HG03139 (cell line): ENCODE measurements around the gene GLTP.

Source experiments
- ATAC-seq: cut with Tn5 transposase; IDR thresholded peaks from one replicate; pipeline ENCODE4 v1.9.1; 2021; ENCODE audit not compliant: unreplicated experiment

The GLTP gene

DNA sequence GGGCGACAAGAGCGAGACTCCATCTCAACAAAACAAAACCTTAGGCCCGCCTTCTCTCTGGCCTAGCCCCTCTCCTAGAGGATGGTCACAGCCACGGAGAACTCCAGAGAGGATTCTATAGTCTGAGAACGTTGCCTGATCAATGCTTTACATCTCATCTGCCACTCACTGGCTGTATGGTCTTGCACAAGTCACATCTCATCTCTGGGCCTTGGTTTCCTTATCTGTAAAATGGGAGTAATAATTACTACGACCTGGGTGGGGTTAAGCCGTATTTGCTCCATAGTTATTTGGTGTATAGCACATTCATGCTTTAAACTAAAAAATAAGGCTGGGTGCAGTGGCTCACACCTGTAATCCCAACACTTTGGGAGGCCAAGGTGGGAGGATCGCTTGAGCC lies 55.6 kb downstream of the GLTP start:
- ATAC-seq: no peak

GRCh38 chr12:109822951-109823411 lies 57.4 kb downstream of the GLTP start:
- ATAC-seq: no peak

- ATAC-seq: no peak
Measured at GRCh38 chr12:109822416-109822815, 57.9 kb downstream of the GLTP start.

- ATAC-seq: no peak
Measured at GRCh38 chr12:109821968-109822367, 58.4 kb downstream of the GLTP start.

GRCh38 chr12:109820816-109821381 lies 59.4 kb downstream of the GLTP start:
- no peak for ATAC-seq

DNA sequence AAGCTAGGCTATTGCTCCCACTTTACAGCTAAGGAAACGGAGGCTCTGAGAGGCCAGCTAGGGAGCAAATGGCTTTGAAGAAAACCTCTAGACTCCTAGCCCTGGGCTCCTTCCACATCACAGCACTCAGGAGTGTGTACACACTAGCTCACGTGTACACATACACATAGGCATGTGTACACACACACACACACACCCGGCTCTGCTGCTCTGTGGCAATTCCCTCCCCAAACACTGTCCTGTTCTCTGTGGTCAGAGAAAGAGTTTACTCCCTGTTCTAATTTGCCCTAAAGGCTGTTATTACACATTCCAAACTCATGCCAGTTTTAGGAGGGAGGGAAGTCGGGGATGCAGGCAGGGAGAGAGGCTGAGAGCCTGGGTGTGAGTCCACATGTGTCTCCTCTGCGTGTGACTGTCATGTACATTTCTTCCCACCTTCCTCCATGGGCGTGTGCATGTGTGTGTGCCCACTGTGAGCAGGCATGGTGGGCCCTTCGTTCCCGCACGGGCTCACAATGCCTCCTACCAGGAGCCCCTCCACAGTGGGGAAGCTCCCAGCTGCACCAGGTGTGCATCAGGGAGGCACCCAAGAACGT lies 61.3 kb downstream of the GLTP start:
- no peak for ATAC-seq

DNA sequence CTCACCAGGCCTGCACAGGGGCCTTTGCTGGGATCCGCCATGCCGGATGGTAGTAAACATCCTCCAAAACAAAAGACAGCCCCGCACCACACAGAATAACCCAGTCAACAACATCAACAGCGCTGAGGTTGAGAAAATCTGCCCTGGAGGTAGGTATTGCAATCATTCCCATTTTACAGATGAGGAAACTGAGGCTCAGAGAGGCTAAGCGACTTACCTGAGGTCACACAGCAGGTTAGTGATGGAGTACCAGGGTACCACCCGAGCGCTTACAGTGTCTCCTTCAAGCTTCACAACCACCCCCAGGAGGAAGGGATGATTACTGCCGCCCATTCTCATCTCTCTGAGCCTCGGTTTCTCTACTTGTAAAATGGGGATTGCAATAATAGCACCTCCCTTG lies 62.1 kb downstream of the GLTP start:
- no peak for ATAC-seq

GRCh38 chr12:109817627-109818231 lies 62.6 kb downstream of the GLTP start:
- no peak for ATAC-seq

DNA sequence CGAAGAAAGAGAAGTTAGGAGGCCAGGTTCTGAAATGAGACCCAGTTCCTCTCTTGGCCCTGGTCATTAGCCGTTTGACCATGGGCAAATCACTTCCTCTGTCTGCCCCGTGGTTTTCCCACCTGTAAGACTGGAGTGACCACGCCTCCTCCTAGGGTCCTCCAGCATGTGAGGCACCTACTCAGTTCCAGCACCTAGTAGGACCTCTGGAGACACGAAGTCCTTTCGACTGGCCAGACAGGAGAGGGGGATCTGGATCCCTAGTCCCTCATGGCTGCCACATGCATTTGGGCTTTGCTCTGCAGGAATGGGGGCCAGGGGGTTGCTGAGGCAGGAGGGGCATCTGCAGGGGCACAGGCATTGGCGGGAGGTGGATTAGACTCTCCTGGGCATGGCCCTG lies 63.5 kb downstream of the GLTP start:
- ATAC-seq: no peak

DNA sequence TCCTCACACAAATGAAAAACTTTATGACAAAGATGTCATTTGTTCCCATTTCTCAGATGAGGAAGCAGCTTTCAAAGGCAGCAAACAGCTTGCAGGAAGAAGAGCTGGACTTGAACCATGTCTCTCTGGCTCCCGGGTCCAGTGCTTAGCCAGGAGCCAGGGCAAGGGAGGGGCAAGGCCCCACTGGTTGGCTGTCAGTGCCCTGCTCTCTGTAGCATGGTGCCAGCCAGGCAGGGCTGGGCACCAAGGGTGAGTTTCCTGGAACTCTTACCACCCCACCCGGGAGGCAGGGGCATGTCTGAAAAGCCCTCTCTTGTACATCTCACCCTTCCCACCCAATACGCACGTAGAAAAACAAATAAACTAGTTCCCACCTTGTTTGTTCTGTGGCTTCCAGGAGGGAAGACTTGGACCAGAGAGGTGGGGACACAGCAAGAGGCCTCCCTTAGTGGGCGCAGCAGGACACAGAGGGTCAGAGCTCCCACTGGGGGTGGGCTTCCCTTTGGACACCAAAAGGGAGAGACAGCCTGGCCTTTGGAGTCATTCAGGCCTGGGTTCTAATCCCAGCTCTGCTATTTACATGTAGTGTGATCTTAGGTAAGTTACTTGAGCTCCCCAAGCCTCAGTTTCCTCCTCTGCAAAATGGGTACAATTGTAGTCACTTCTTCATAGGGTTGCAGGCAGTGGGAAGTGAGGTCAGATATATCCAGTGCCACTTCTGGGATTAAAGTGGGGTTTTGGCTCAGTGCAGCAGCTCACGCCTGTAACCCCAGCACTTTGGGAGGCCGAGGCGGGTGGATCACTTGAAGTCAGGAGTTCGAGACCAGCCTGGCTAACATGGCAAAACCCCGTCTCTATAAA lies 64.4 kb downstream of the GLTP start:
- ATAC-seq: no peak

DNA sequence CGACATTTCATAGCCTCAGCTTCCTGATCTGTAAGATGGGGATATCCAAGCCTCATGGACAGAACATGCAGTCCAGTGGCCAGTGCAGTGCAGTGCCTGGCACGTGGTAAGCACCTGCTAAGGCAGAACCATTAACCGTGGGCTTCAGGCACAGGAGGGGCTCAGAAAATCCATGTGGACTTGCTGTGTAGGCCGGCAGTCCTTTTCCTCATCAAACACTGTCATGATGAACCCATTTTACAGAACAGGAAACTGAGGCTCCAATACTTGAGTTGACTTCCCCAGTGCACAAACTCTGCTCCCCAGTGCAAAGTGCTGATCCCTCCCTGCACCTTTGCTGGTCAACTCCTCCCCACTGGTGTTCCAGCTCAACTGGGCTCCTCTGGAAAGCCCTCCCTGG lies 65.1 kb downstream of the GLTP start:
- ATAC-seq: no peak

DNA sequence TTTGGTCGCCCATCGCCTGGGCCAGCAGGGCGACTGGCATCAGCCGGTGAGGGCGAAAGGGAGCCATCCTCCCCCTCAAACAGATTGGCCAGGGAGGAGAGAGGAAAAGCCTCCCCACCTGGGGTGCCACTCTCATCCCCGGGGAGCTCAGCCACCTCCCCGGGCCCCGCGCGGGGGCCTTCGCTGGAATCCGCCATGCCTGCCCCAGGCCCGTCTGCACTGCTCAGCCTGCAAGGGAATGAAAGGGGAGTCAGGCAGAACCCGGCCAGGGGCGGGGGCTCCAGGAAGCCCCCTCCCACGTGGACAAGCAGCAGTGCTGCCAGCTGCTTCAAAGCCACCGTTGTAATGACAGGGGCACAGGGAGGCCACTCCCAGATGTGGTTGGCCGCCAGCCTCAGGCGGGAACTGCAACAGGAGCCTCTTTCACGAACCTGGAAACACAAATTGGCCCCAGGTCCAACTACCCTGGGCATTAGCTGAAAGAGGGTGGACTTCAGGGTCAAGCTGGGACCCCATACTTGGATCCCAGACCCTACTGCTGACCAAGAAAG lies 65.7 kb downstream of the GLTP start:
- no peak for ATAC-seq

- ATAC-seq: no peak
Measured at GRCh38 chr12:109813810-109814416, 66.4 kb downstream of the GLTP start.

GRCh38 chr12:109811624-109811995 lies 68.7 kb downstream of the GLTP start:
- no peak for ATAC-seq

- ATAC-seq: no peak
Measured at GRCh38 chr12:109810954-109811623, 69.3 kb downstream of the GLTP start.

GRCh38 chr12:109808876-109809646 lies 71.3 kb downstream of the GLTP start:
- no peak for ATAC-seq

DNA sequence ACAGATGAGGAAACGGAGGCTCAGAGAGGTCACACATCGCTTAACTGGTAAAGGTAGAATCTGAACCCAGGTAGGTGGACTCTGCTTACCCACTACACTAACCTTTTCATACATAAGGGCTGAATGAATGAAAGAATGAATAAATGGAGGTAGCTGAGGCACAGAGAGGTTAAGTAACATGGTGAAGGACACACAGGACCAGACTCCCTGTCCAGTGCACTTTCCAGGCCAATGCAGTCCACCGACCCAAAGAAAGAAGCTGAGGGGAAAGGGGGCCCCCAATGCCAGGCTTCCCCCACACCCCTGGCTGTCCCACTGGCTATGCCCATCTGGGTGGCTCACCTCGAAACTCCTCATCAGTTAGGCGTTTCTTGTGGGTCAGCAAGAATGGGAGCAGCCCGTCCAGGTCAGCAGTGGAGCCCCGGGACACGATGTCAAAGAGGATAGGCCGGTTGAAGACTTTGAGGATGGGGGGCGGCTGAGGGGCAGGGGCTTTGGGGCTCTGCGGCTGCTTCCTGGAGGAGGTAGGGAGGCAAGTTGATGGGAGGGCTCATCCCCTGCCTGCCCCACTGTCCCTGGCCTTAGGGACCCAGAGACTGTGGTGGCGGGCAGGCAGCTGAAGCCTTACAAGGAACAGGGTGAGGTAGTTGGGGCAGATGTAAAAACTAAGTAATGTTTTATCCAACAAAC lies 72.2 kb downstream of the GLTP start:
- no peak for ATAC-seq

GRCh38 chr12:109804820-109805761 lies 75.2 kb downstream of the GLTP start:
- no peak for ATAC-seq
